CD14-positive monocyte (primary cell): ENCODE data around the gene IGSF22. TPM values are rescaled to one million over a fixed set of nuclear protein-coding genes. Genes with fewer than 3 reads are reported as not detected.

Experiments used
- DNase-seq, 3 donors: peaks; one replicate each; pipeline ENCODE4 v3.0.0-alpha.2; 2011 to 2022
- H2AFZ ChIP-seq: 2 replicates; pipeline ENCODE4 v1.6.0; 2012; ENCODE audit warnings: mild to moderate bottlenecking, low read depth, low read length, inconsistent platforms; ENCODE audit not compliant: insufficient read depth, poor library complexity, severe bottlenecking
- H3K27ac ChIP-seq, 2 donors: 1 replicate in 1 of 2; 2 replicates in 1 of 2; pipeline ENCODE4 v1.5.1; 2012 to 2013; ENCODE audit warnings: low read length in 2 of 2, control low read depth in 1 of 2, inconsistent platforms in 1 of 2, low read depth in 1 of 2, mild to moderate bottlenecking in 1 of 2
- H3K27me3 ChIP-seq, 2 donors: one replicate each; pipeline versions ENCODE4 v1.6.0 to v1.6.1; 2011 to 2013; ENCODE audit warnings: low read length in 2 of 2; ENCODE audit not compliant: control insufficient read depth in 2 of 2, insufficient read depth in 2 of 2
- H3K36me3 ChIP-seq, 2 donors: replicated peaks in 1 of 2; 1 replicate in 1 of 2; 2 replicates in 1 of 2; pipeline versions ENCODE4 v1.5.1 to v1.6.1; 2012 to 2013; ENCODE audit warnings: low read length in 2 of 2, control low read depth in 1 of 2, inconsistent platforms in 1 of 2, mild to moderate bottlenecking in 1 of 2; ENCODE audit not compliant: insufficient read depth in 2 of 2, control insufficient read depth in 1 of 2
- H3K4me1 ChIP-seq, 2 donors: 1 replicate in 1 of 2; 2 replicates in 1 of 2; pipeline versions ENCODE4 v1.5.1 to v1.6.1; 2012 to 2013; ENCODE audit warnings: low read length in 2 of 2, control low read depth in 1 of 2, inconsistent platforms in 1 of 2, mild to moderate bottlenecking in 1 of 2, moderate library complexity in 1 of 2; ENCODE audit not compliant: insufficient read depth in 2 of 2, control insufficient read depth in 1 of 2
- H3K4me2 ChIP-seq: replicated peaks from 2 replicates; pipeline ENCODE3; 2012; ENCODE audit warnings: low read length, moderate library complexity, mild to moderate bottlenecking; ENCODE audit not compliant: poor library complexity, severe bottlenecking; ENCODE audit errors: extremely low read depth
- H3K4me3 ChIP-seq, 3 experiments: fragments of 200-600 bp in 1 of 3; sonication (generic) in 1 of 3; replicated peaks in 1 of 3; 1 replicate in 2 of 3; 2 replicates in 1 of 3; pipeline ENCODE4 v1.5.1; 2011 to 2013; ENCODE audit warnings: low read length in 3 of 3, mild to moderate bottlenecking in 3 of 3, control low read depth in 2 of 3, low read depth in 2 of 3, inconsistent platforms in 1 of 3, moderate library complexity in 1 of 3
- H3K79me2 ChIP-seq: 2 replicates; pipeline ENCODE4 v1.6.0; 2012; ENCODE audit warnings: mild to moderate bottlenecking, control low read depth, inconsistent platforms, low read length, moderate library complexity; ENCODE audit not compliant: insufficient read depth
- H3K9ac ChIP-seq: 2 replicates; pipeline ENCODE4 v1.6.0; 2017; ENCODE audit warnings: low read length, mild to moderate bottlenecking; ENCODE audit not compliant: insufficient read depth, poor library complexity, severe bottlenecking
- H3K9me3 ChIP-seq, 2 donors: replicated peaks in 1 of 2; 1 replicate in 1 of 2; 2 replicates in 1 of 2; pipeline versions ENCODE4 v1.5.1 to v1.6.1; 2012 to 2013; ENCODE audit warnings: low read length in 2 of 2, control low read depth in 1 of 2; ENCODE audit not compliant: control insufficient read depth in 1 of 2, insufficient read depth in 1 of 2
- H4K20me1 ChIP-seq: 2 replicates; pipeline ENCODE4 v1.6.0; 2012; ENCODE audit warnings: mild to moderate bottlenecking, low read length, control low read depth, moderate library complexity; ENCODE audit not compliant: insufficient read depth
- H3K27ac Mint-ChIP-seq, 7 donors: one replicate each; pipeline ENCODE4 v1.8.0; 2020; ENCODE audit warnings: mild to moderate bottlenecking in 7 of 7, mixed read lengths in 7 of 7, moderate library complexity in 6 of 7, inconsistent platforms in 2 of 7
- H3K27me3 Mint-ChIP-seq, 3 donors: one replicate each; pipeline ENCODE4 v1.8.0; 2021 to 2022; ENCODE audit warnings: low read depth in 3 of 3, mild to moderate bottlenecking in 3 of 3, mixed read lengths in 3 of 3, moderate library complexity in 3 of 3, inconsistent platforms in 1 of 3
- H3K36me3 Mint-ChIP-seq, 2 donors: one replicate each; pipeline ENCODE4 v1.8.0; 2020; ENCODE audit warnings: mixed read lengths in 2 of 2, inconsistent platforms in 1 of 2, mild to moderate bottlenecking in 1 of 2
- H3K4me1 Mint-ChIP-seq: one replicate; pipeline ENCODE4 v1.8.0; 2020; ENCODE audit warnings: mild to moderate bottlenecking, mixed read lengths
- H3K4me3 Mint-ChIP-seq, 2 donors: one replicate each; pipeline ENCODE4 v1.8.0; 2020; ENCODE audit warnings: mild to moderate bottlenecking in 2 of 2, mixed read lengths in 2 of 2, moderate library complexity in 1 of 2
- H3K9me3 Mint-ChIP-seq, 7 donors: one replicate each; pipeline ENCODE4 v1.8.0; 2020 to 2022; ENCODE audit warnings: mixed read lengths in 7 of 7, mild to moderate bottlenecking in 6 of 7, moderate library complexity in 6 of 7, inconsistent platforms in 2 of 7
- CTCF ChIP-seq: fragments of 200-600 bp; IDR thresholded peaks from one replicate; pipeline ENCODE4 v1.8.0; 2022; ENCODE audit warnings: antibody characterized with exemption, mild to moderate bottlenecking
- WGBS: methylation state at CpG from one replicate; pipeline ENCODE4 v1.1.5; 2013; ENCODE audit warnings: missing lambda C conversion rate; ENCODE audit not compliant: insufficient coverage; 5-methylcytosine and 5-hydroxymethylcytosine counted together
- intact Hi-C, 2 donors: fragments of 100-400 bp; cut with micrococcal nuclease; formaldehyde crosslinking; loops; one replicate each; pipeline versions ENCODE4 v1.15.0 to v1.15.1; 2023
- polyA plus RNA-seq, 3 donors: library from polyadenylated mRNA; depleted of rRNA in 1 of 3; unstranded in 2 of 3; stranded (reverse) in 1 of 3; fragments of 300-500 nt in 2 of 3; fragments of >200 nt in 1 of 3; fragmentation: Illumina TruSeq in 2 of 3; gene quantifications; 1 replicate in 2 of 3; 2 replicates in 1 of 3; pipeline ENCODE4 v1.2.3, GENCODE V29; 2012 to 2021

The IGSF22 gene
- polyA plus RNA-seq, 3 donors, result not detected

GRCh38 chr11:18757811-18758210, 31.8 kb upstream of the IGSF22 start:
- Histone ChIP-seq H3K9me3 (no peaks in the 10 kb centered on the region), H3K9ac (no peak overlapping the region), H3K4me1 (no peaks in the 10 kb centered on the region), H3K36me3 (no peaks in the 10 kb centered on the region), H3K79me2 (no peaks in the 10 kb centered on the region), H2AFZ (no peak overlapping the region), H3K27me3 (peaks cover 0 to 2% of the 10 kb centered on the region in 2 donors), H4K20me1 (no peaks in the 10 kb centered on the region), H3K4me2 (no peak overlapping the region), H3K4me3 (no peak overlapping the region), H3K27ac (no peak overlapping the region)
- TF ChIP-seq CTCF, result no peak
- intact Hi-C loops, result no loop called here
- H3K4me1 Mint-ChIP-seq, result no peaks in the 10 kb centered on the region
- no peak for DNase-seq
- H3K9me3 Mint-ChIP-seq, result peaks cover 0 to 3% (median 0%) of the 10 kb centered on the region in 7 donors
- H3K4me3 Mint-ChIP-seq, result peak overlapping the region in 1 of 2 donors; percentile 3
- H3K36me3 Mint-ChIP-seq, result no peaks in the 10 kb centered on the region
- peaks cover 6 to 9% (median 6%) of the 10 kb centered on the region in 3 donors for H3K27me3 Mint-ChIP-seq
- 94% methylated on average over 1 of the region's 3 CpGs for WGBS
- H3K27ac Mint-ChIP-seq, result no peak overlapping the region

- no peaks in the 10 kb centered on the region for H3K4me1 ChIP-seq
- Mint-ChIP-seq H3K9me3 (peaks cover 0 to 3% (median 0%) of the 10 kb centered on the region in 7 donors), H3K27ac (no peak overlapping the region), H3K4me3 (no peak overlapping the region), H3K27me3 (peaks cover 6 to 9% (median 6%) of the 10 kb centered on the region in 3 donors), H3K36me3 (no peaks in the 10 kb centered on the region), H3K4me1 (no peaks in the 10 kb centered on the region)
- DNase-seq, result no peak
- no peaks in the 10 kb centered on the region for H3K9me3 ChIP-seq
- no CpG with 5 or more reads among the region's 2 CpGs for WGBS
- H4K20me1 ChIP-seq, result no peaks in the 10 kb centered on the region
- H3K9ac ChIP-seq, result no peak overlapping the region
- H3K36me3 ChIP-seq, result no peaks in the 10 kb centered on the region
- H3K4me3 ChIP-seq, result no peak overlapping the region
- no peak overlapping the region for H3K4me2 ChIP-seq
- intact Hi-C loops, result no loop called here
- H3K27ac ChIP-seq, result no peak overlapping the region
- H3K79me2 ChIP-seq, result no peaks in the 10 kb centered on the region
- no peak for TF ChIP-seq CTCF
- peaks cover 0 to 2% of the 10 kb centered on the region in 2 donors for H3K27me3 ChIP-seq
- no peak overlapping the region for H2AFZ ChIP-seq
Measured at GRCh38 chr11:18756889-18757288, 30.9 kb upstream of the IGSF22 start.
